Neural cell (in vitro differentiated cells): ENCODE measurements around the gene FAM210B. TPM values are rescaled to one million over a fixed set of nuclear protein-coding genes. Genes with fewer than 3 reads are reported as not detected.

Experiments
- H2AFZ ChIP-seq: fragments of 200-600, 300-800 bp; sonication (generic), shearing (Covaris generic); 2 replicates; pipeline ENCODE4 v1.6.0; 2014; ENCODE audit warnings: low read depth, mild to moderate bottlenecking, antibody characterized with exemption, low read length, moderate library complexity
- H3F3A ChIP-seq: fragments of 200-600 bp; shearing (Covaris generic); 2 replicates; pipeline ENCODE4 v1.6.1; 2016; ENCODE audit warnings: mild to moderate bottlenecking, moderate library complexity, mixed read lengths, antibody characterized with exemption, low read length; ENCODE audit not compliant: insufficient read depth, poor library complexity, severe bottlenecking
- H3K27ac ChIP-seq: fragments of 200-600, 300-800 bp; sonication (generic), shearing (Covaris generic); 2 replicates; pipeline ENCODE4 v1.5.1; 2014; ENCODE audit warnings: mild to moderate bottlenecking, low read length, moderate library complexity
- H3K27me3 ChIP-seq: fragments of 300-800, 200-600 bp; sonication (generic), shearing (Covaris generic); 2 replicates; pipeline ENCODE4 v1.6.0; 2014; ENCODE audit warnings: mild to moderate bottlenecking, low read depth, low read length, moderate library complexity; ENCODE audit not compliant: insufficient read depth
- H3K36me3 ChIP-seq: fragments of 300-800, 200-600 bp; sonication (generic), shearing (Covaris generic); 2 replicates; pipeline ENCODE4 v1.5.1; 2014; ENCODE audit warnings: mild to moderate bottlenecking, antibody characterized with exemption, low read length, moderate library complexity; ENCODE audit not compliant: insufficient read depth
- H3K4me2 ChIP-seq: fragments of 300-800, 200-600 bp; sonication (generic), shearing (Covaris generic); 2 replicates; pipeline ENCODE4 v1.6.0; 2014; ENCODE audit warnings: mild to moderate bottlenecking, low read length
- H3K4me3 ChIP-seq: fragments of 300-800, 200-600 bp; sonication (generic), shearing (Covaris generic); 2 replicates; pipeline ENCODE4 v1.5.1; 2014; ENCODE audit warnings: mild to moderate bottlenecking, low read length, moderate library complexity
- H3K79me2 ChIP-seq: fragments of 200-600 bp; shearing (Covaris generic); replicated peaks from 2 replicates; pipeline ENCODE4 v1.6.0; 2014; ENCODE audit warnings: mild to moderate bottlenecking, low read length, moderate library complexity; ENCODE audit not compliant: insufficient read depth
- H3K9ac ChIP-seq: fragments of 300-800, 200-600 bp; sonication (generic), shearing (Covaris generic); 2 replicates; pipeline ENCODE4 v1.6.1; 2016; ENCODE audit warnings: mild to moderate bottlenecking, low read length, mixed read lengths
- H3K9me2 ChIP-seq: fragments of 200-600 bp; shearing (Covaris generic); 2 replicates; pipeline ENCODE4 v1.6.1; 2016; ENCODE audit warnings: mild to moderate bottlenecking, low read length, mixed read lengths; ENCODE audit not compliant: insufficient read depth
- H3K9me3 ChIP-seq: fragments of 200-600, 300-800 bp; sonication (generic), shearing (Covaris generic); 2 replicates; pipeline ENCODE4 v1.6.1; 2016; ENCODE audit warnings: mild to moderate bottlenecking, mixed run types, low read length, moderate library complexity, mixed read lengths
- H4K20me1 ChIP-seq: fragments of 200-600 bp; shearing (Covaris generic); 2 replicates; pipeline ENCODE4 v1.6.1; 2016; ENCODE audit warnings: mild to moderate bottlenecking, mixed run types; ENCODE audit not compliant: insufficient read depth
- CTCF ChIP-seq: fragments of 450-650 bp; IDR thresholded peaks from 2 replicates; pipeline ENCODE4 v1.5.1; 2014; ENCODE audit warnings: antibody characterized with exemption, mild to moderate bottlenecking, moderate library complexity; ENCODE audit not compliant: poor library complexity, severe bottlenecking
- EP300 ChIP-seq: fragments of 450-650 bp; conservative IDR thresholded peaks from 2 replicates; pipeline ENCODE4 v1.6.1; 2014; ENCODE audit warnings: antibody characterized with exemption, mild to moderate bottlenecking, moderate library complexity; ENCODE audit not compliant: poor library complexity, severe bottlenecking
- EZH2 ChIP-seq: fragments of 200-600, 300-800 bp; shearing (Covaris generic), sonication (generic); IDR thresholded peaks from 2 replicates; pipeline ENCODE4 v1.6.1; 2014; ENCODE audit warnings: antibody characterized with exemption, low read length, borderline replicate concordance, mild to moderate bottlenecking; ENCODE audit not compliant: insufficient read depth, poor library complexity, severe bottlenecking
- MXI1 ChIP-seq: fragments of 450-650 bp; conservative IDR thresholded peaks from 2 replicates; pipeline ENCODE4 v1.6.1; 2014; ENCODE audit warnings: antibody characterized with exemption, mild to moderate bottlenecking; ENCODE audit not compliant: poor library complexity, severe bottlenecking
- POLR2AphosphoS5 ChIP-seq: IDR thresholded peaks from 2 replicates; pipeline ENCODE4 v1.6.1; 2012
- RAD21 ChIP-seq: fragments of 450-650 bp; conservative IDR thresholded peaks from 2 replicates; pipeline ENCODE4 v1.6.1; 2014; ENCODE audit warnings: antibody characterized with exemption, mild to moderate bottlenecking, moderate library complexity
- REST ChIP-seq: IDR thresholded peaks from 2 replicates; pipeline ENCODE4 v1.6.1; 2012; ENCODE audit warnings: borderline replicate concordance
- SMC3 ChIP-seq: fragments of 450-650 bp; conservative IDR thresholded peaks from 2 replicates; pipeline ENCODE4 v1.6.1; 2014; ENCODE audit warnings: antibody characterized with exemption, mild to moderate bottlenecking, moderate library complexity; ENCODE audit not compliant: poor library complexity
- TAF1 ChIP-seq: IDR thresholded peaks from 2 replicates; pipeline ENCODE4 v1.6.1; 2012; ENCODE audit warnings: low read depth
- polyA plus RNA-seq: library from polyadenylated mRNA; depleted of rRNA; stranded (reverse); fragments of >200 nt; gene quantifications from 2 replicates; pipeline ENCODE4 v1.2.3, GENCODE V29; 2014

Gene FAM210B
- polyA plus RNA-seq, 1 donor from 2014 or later = 6.6 TPM

- H3K9ac ChIP-seq = no peak overlapping the region
- H3K9me3 ChIP-seq = no peaks in the 10 kb centered on the region
- TF ChIP-seq RAD21 = no peak
- H4K20me1 ChIP-seq = no peaks in the 10 kb centered on the region
- H3K27me3 ChIP-seq = no peaks in the 10 kb centered on the region
- no peak overlapping the region for H2AFZ ChIP-seq
- no peaks in the 10 kb centered on the region for H3K36me3 ChIP-seq
- H3F3A ChIP-seq = no peaks in the 10 kb centered on the region
- H3K4me3 ChIP-seq = no peak overlapping the region
- H3K9me2 ChIP-seq = no peaks in the 10 kb centered on the region
- no peak overlapping the region for H3K4me2 ChIP-seq
- H3K79me2 ChIP-seq = peaks cover 10% of the 10 kb centered on the region
- no peak overlapping the region for H3K27ac ChIP-seq
Observed at GRCh38 chr20:56378386-56378785, 19.6 kb downstream of the FAM210B start.

GRCh38 chr20:56380375-56380774 lies 21.6 kb downstream of the FAM210B start:
- Histone ChIP-seq H3K36me3 (no peaks in the 10 kb centered on the region), H3K27ac (no peak overlapping the region), H3F3A (no peaks in the 10 kb centered on the region), H3K9me3 (no peaks in the 10 kb centered on the region), H3K9ac (no peak overlapping the region), H3K27me3 (no peaks in the 10 kb centered on the region), H3K79me2 (peaks cover 10% of the 10 kb centered on the region), H3K9me2 (no peaks in the 10 kb centered on the region), H3K4me2 (no peak overlapping the region), H2AFZ (no peak overlapping the region), H4K20me1 (no peaks in the 10 kb centered on the region), H3K4me3 (no peak overlapping the region)
- TF ChIP-seq POLR2AphosphoS5 (no peak), SMC3 (no peak), EP300 (no peak), MXI1 (no peak)

- Histone ChIP-seq H3K79me2 (peaks cover 5% of the 10 kb centered on the region), H3K27me3 (no peaks in the 10 kb centered on the region), H3K9ac (no peak overlapping the region), H2AFZ (no peak overlapping the region), H4K20me1 (no peaks in the 10 kb centered on the region), H3K9me2 (no peaks in the 10 kb centered on the region), H3K27ac (no peak overlapping the region), H3K4me3 (no peak overlapping the region), H3K36me3 (no peaks in the 10 kb centered on the region), H3F3A (no peaks in the 10 kb centered on the region), H3K9me3 (no peaks in the 10 kb centered on the region), H3K4me2 (no peak overlapping the region)
- TF ChIP-seq RAD21 = no peak
- TF ChIP-seq POLR2AphosphoS5 = no peak
- TF ChIP-seq EZH2 = no peak
- no peak for TF ChIP-seq MXI1
- TF ChIP-seq TAF1 = no peak
- no peak for TF ChIP-seq CTCF
- TF ChIP-seq REST = no peak
- TF ChIP-seq SMC3 = no peak
- no peak for TF ChIP-seq EP300
Observed at GRCh38 chr20:56381501-56381900, 22.7 kb downstream of the FAM210B start.
